HEK293 (cell line): Measurements from ENCODE around the gene KLHL14.

Experiments used
- CTCF ChIA-PET: fragments of 350-600 bp; formaldehyde crosslinking; extraction: SDS; loops from one replicate; lab custom pipeline; 2021; ENCODE audit warnings: antibody characterized with exemption; lab: Yijun Ruan, JAX
- POLR2A ChIA-PET: fragments of 300-600 bp; formaldehyde crosslinking; extraction: SDS; loops from one replicate; lab custom pipeline; 2020; ENCODE audit warnings: antibody characterized with exemption, inconsistent platforms; lab: Yijun Ruan, JAX
- H3K27ac ChIP-seq: fragments of 200-500 bp; sonication (Bioruptor generic); 2 replicates; pipeline ENCODE4 v1.5.1; 2014; ENCODE audit warnings: low read depth, low read length, control low read depth, inconsistent platforms; ENCODE audit errors: extremely low read depth
- H3K36me3 ChIP-seq, 2 experiments: fragments of 200-500 bp in 1 of 2; sonication (Bioruptor generic) in 1 of 2; 1 replicate in 1 of 2; 2 replicates in 1 of 2; pipeline ENCODE4 v1.5.1; 2014 to 2017; ENCODE audit warnings: inconsistent platforms in 2 of 2, low read length in 2 of 2; ENCODE audit not compliant: control insufficient read depth in 2 of 2, insufficient read depth in 1 of 2
- H3K4me1 ChIP-seq: fragments of 200-500 bp; sonication (Bioruptor generic); 2 replicates; pipeline ENCODE4 v1.5.1; 2014; ENCODE audit warnings: mild to moderate bottlenecking, low read length, inconsistent platforms; ENCODE audit not compliant: control insufficient read depth, insufficient read depth
- H3K4me3 ChIP-seq: 2 replicates; pipeline ENCODE4 v1.5.1; 2011; ENCODE audit warnings: low read depth, mild to moderate bottlenecking, control low read depth, low read length, moderate library complexity
- H3K9me3 ChIP-seq: fragments of 200-500 bp; sonication (Bioruptor generic); 2 replicates; pipeline ENCODE4 v1.5.1; 2014; ENCODE audit warnings: low read depth, low read length, inconsistent platforms; ENCODE audit not compliant: control insufficient read depth, insufficient read depth
- GFI1B ChIP-seq: fragments of 450-650 bp; formaldehyde crosslinking; IDR thresholded peaks from 2 replicates; pipeline ENCODE4 v1.5.1; 2016; ENCODE audit warnings: missing biosample characterization, missing genetic modification characterization
- GLI4 ChIP-seq: fragments of 450-650 bp; formaldehyde crosslinking; IDR thresholded peaks from 2 replicates; pipeline ENCODE4 v1.5.1; 2016; ENCODE audit warnings: missing biosample characterization, missing genetic modification characterization
- KLF1 ChIP-seq: fragments of 450-650 bp; formaldehyde crosslinking; IDR thresholded peaks from 2 replicates; pipeline ENCODE4 v1.5.1; 2016; ENCODE audit warnings: missing biosample characterization, missing genetic modification characterization
- OSR2 ChIP-seq: fragments of 450-650 bp; formaldehyde crosslinking; IDR thresholded peaks from 2 replicates; pipeline ENCODE4 v1.5.1; 2016; ENCODE audit warnings: missing biosample characterization, missing genetic modification characterization
- PRDM4 ChIP-seq: fragments of 450-650 bp; formaldehyde crosslinking; IDR thresholded peaks from 2 replicates; pipeline ENCODE4 v1.5.1; 2017; ENCODE audit warnings: missing biosample characterization, missing genetic modification characterization
- WT1 ChIP-seq: fragments of 450-650 bp; formaldehyde crosslinking; IDR thresholded peaks from 2 replicates; pipeline ENCODE4 v1.5.1; 2016; ENCODE audit warnings: missing biosample characterization, missing genetic modification characterization
- ZFP69B ChIP-seq: fragments of 450-650 bp; formaldehyde crosslinking; IDR thresholded peaks from 2 replicates; pipeline ENCODE4 v1.5.1; 2016; ENCODE audit warnings: missing biosample characterization, missing genetic modification characterization
- ZNF155 ChIP-seq: fragments of 450-650 bp; formaldehyde crosslinking; IDR thresholded peaks from 2 replicates; pipeline ENCODE4 v1.5.1; 2016; ENCODE audit warnings: missing biosample characterization, missing genetic modification characterization
- ZNF184 ChIP-seq: fragments of 450-650 bp; IDR thresholded peaks from 2 replicates; pipeline ENCODE4 v1.5.1; 2018; ENCODE audit warnings: missing biosample characterization, mild to moderate bottlenecking, missing genetic modification characterization
- ZNF23 ChIP-seq: fragments of 450-650 bp; formaldehyde crosslinking; IDR thresholded peaks from 2 replicates; pipeline ENCODE4 v1.5.1; 2016; ENCODE audit warnings: missing biosample characterization, missing genetic modification characterization, borderline replicate concordance
- ZNF280C ChIP-seq: fragments of 450-650 bp; formaldehyde crosslinking; IDR thresholded peaks from 2 replicates; pipeline ENCODE4 v1.5.1; 2016; ENCODE audit warnings: missing biosample characterization, missing genetic modification characterization
- ZNF324 ChIP-seq: fragments of 450-650 bp; formaldehyde crosslinking; IDR thresholded peaks from 2 replicates; pipeline ENCODE4 v1.5.1; 2016; ENCODE audit warnings: missing biosample characterization, missing genetic modification characterization
- ZNF426 ChIP-seq: fragments of 450-650 bp; formaldehyde crosslinking; IDR thresholded peaks from 2 replicates; pipeline ENCODE4 v1.5.1; 2017; ENCODE audit warnings: missing biosample characterization, missing genetic modification characterization, mild to moderate bottlenecking, inconsistent platforms, moderate library complexity
- ZNF530 ChIP-seq: fragments of 450-650 bp; formaldehyde crosslinking; IDR thresholded peaks from 2 replicates; pipeline ENCODE4 v1.5.1; 2016; ENCODE audit warnings: low read depth, missing biosample characterization, missing genetic modification characterization
- ZNF558 ChIP-seq: fragments of 450-650 bp; formaldehyde crosslinking; IDR thresholded peaks from 2 replicates; pipeline ENCODE4 v1.5.1; 2016; ENCODE audit warnings: missing biosample characterization, missing genetic modification characterization
- ZNF629 ChIP-seq: fragments of 450-650 bp; formaldehyde crosslinking; IDR thresholded peaks from 2 replicates; pipeline ENCODE4 v1.5.1; 2017; ENCODE audit warnings: missing biosample characterization, missing genetic modification characterization
- TF ChIP-seq, protein P1 (sequence below): fragments of 450-650 bp; formaldehyde crosslinking; IDR thresholded peaks from 2 replicates; pipeline ENCODE4 v1.5.1; 2016; ENCODE audit warnings: missing biosample characterization, missing genetic modification characterization
- TF ChIP-seq, protein P2 (sequence below): fragments of 450-650 bp; formaldehyde crosslinking; optimal IDR thresholded peaks from 2 replicates; pipeline ENCODE3; 2016; ENCODE audit warnings: missing biosample characterization, mild to moderate bottlenecking, missing genetic modification characterization

Gene KLHL14

GRCh38 chr18:32734442-32734841, 38.4 kb downstream of the KLHL14 start (continued):
- TF ChIP-seq, protein P1, sequence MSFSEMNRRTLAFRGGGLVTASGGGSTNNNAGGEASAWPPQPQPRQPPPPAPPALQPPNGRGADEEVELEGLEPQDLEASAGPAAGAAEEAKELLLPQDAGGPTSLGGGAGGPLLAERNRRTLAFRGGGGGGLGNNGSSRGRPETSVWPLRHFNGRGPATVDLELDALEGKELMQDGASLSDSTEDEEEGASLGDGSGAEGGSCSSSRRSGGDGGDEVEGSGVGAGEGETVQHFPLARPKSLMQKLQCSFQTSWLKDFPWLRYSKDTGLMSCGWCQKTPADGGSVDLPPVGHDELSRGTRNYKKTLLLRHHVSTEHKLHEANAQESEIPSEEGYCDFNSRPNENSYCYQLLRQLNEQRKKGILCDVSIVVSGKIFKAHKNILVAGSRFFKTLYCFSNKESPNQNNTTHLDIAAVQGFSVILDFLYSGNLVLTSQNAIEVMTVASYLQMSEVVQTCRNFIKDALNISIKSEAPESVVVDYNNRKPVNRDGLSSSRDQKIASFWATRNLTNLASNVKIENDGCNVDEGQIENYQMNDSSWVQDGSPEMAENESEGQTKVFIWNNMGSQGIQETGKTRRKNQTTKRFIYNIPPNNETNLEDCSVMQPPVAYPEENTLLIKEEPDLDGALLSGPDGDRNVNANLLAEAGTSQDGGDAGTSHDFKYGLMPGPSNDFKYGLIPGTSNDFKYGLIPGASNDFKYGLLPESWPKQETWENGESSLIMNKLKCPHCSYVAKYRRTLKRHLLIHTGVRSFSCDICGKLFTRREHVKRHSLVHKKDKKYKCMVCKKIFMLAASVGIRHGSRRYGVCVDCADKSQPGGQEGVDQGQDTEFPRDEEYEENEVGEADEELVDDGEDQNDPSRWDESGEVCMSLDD (tag by site-specific recombination) = no peak
- TF ChIP-seq WT1 (tag by site-specific recombination) = no peak

DNA sequence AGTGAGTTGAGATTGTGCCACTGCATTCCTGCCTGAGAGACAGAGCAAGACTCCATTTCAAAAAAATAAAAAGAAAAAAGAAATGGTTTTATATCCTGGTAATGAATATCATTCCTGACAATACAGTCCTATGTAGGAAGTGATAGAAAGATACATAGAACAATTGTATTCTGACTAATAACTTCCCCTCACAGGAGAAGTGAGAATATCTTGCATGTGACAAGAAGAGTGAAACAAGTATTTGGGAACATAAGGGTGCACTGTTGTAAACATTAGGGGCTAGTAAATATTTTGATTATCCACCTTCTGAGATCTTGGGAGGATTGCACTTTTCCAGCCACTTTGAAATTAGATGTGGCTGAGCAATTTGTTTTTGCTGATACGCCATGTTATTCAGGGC, 40.7 kb downstream of the KLHL14 start:
- TF ChIP-seq ZFP69B (no peak), KLF1 (no peak), ZNF23 (tag by site-specific recombination) (no peak), ZNF280C (tag by site-specific recombination) (no peak), ZNF426 (no peak), OSR2 (tag by site-specific recombination) (no peak), GFI1B (no peak), ZNF324 (tag by site-specific recombination) (no peak), ZNF629 (no peak), ZNF155 (no peak), GLI4 (no peak), ZNF530 (tag by site-specific recombination) (no peak), PRDM4 (tag by site-specific recombination) (no peak), ZNF558 (tag by site-specific recombination) (no peak), ZNF184 (tag by site-specific recombination) (no peak)
- TF ChIP-seq, protein P2, sequence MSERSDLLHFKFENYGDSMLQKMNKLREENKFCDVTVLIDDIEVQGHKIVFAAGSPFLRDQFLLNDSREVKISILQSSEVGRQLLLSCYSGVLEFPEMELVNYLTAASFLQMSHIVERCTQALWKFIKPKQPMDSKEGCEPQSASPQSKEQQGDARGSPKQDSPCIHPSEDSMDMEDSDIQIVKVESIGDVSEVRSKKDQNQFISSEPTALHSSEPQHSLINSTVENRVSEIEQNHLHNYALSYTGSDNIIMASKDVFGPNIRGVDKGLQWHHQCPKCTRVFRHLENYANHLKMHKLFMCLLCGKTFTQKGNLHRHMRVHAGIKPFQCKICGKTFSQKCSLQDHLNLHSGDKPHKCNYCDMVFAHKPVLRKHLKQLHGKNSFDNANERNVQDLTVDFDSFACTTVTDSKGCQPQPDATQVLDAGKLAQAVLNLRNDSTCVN (tag by site-specific recombination) = no peak
- Histone ChIP-seq H3K4me3 (no peak overlapping the region), H3K27ac (no peak overlapping the region), H3K9me3 (no peaks in the 10 kb centered on the region), H3K4me1 (no peaks in the 10 kb centered on the region), H3K36me3 (no peaks in the 10 kb centered on the region)
- ChIA-PET POLR2A (no interaction called here), CTCF (no interaction called here)
